ENCODE results near the gene SPATA13.

- TF ChIP-seq CTCF (IDR thresholded peaks at IDR 0.05; ENCODE audit: insufficient read depth, low read length, poor library complexity, severe bottlenecking): no peak
- TF ChIP-seq EZH2phosphoT487 (conservative IDR thresholded peaks at IDR 0.05; ENCODE audit: low read length): no peak
Measured at GRCh38 chr13:24185591-24186232, 25.2 kb downstream of the SPATA13 start.
